Left renal pelvis (tissue), 4 donors: ENCODE measurements around the gene CHRM1. TPM values are rescaled to one million over a fixed set of nuclear protein-coding genes. Genes with fewer than 3 reads are reported as not detected.
"Not testable (repeated sequence)": the region's sequence is repeated elsewhere in the genome, so short reads cannot be mapped to it uniquely, and the experiment has no call there.

Experiments used
- DNase-seq, 4 donors: peaks; one replicate each; pipeline ENCODE4 v3.0.0-alpha.2; 2013; ENCODE audit warnings: low read depth in 4 of 4, low spot score in 3 of 4
- polyA plus RNA-seq, 4 donors: library from polyadenylated mRNA; unstranded; fragments of 120-200 nt; gene quantifications; one replicate each; pipeline ENCODE4 v1.2.1, GENCODE V29; 2013; ENCODE audit not compliant: insufficient read length in 4 of 4

Gene CHRM1
- polyA plus RNA-seq, 4 donors = 0.05 to 0.40 TPM; not detected in 2

GRCh38 chr11:62880231-62880802, 40.8 kb downstream of the CHRM1 start:
- DNase-seq = peak in 2 of 4 donors; percentile 29 to 77

GRCh38 chr11:62879235-62879978, 41.8 kb downstream of the CHRM1 start:
- DNase-seq = no peak

GRCh38 chr11:62876712-62877111, 44.5 kb downstream of the CHRM1 start:
- DNase-seq = no peak

- no peak for DNase-seq
Observed at GRCh38 chr11:62875698-62876478, 45.3 kb downstream of the CHRM1 start.

- DNase-seq = no peak
Observed at GRCh38 chr11:62874851-62875250, 46.3 kb downstream of the CHRM1 start.

GRCh38 chr11:62865635-62866034, 55.5 kb downstream of the CHRM1 start:
- DNase-seq = no peak

- DNase-seq = no peak
Observed at GRCh38 chr11:62863687-62864335, 57.4 kb downstream of the CHRM1 start.

GRCh38 chr11:62861564-62862192, 59.5 kb downstream of the CHRM1 start:
- DNase-seq = not testable (repeated sequence)

- no peak for DNase-seq
Observed at GRCh38 chr11:62860835-62861563, 60.2 kb downstream of the CHRM1 start.

GRCh38 chr11:62859281-62859703, 61.9 kb downstream of the CHRM1 start:
- DNase-seq = not testable (repeated sequence)

Other genes with a start within 250 kb of the CHRM1 start
- gene UQCC3, start 249.7 kb downstream of the CHRM1 start, polyA plus RNA-seq = 10 to 100 TPM in 1 of 4 donors, 1 to 10 TPM in 3; 6.0 to 12.6 (median 7.6) TPM
- 1 to 10 TPM; 5.6 to 8.5 (median 6.1) TPM for gene LBHD1, start 249.1 kb downstream of the CHRM1 start, polyA plus RNA-seq
- gene UBXN1, start 242.3 kb downstream of the CHRM1 start, polyA plus RNA-seq = 100 to 1,000 TPM; 109 to 166 (median 156) TPM
- 1 to 10 TPM in 3 of 4 donors, under 1 TPM in 1; 0.92 to 9.5 (median 1.4) TPM for gene LRRN4CL, start 231.8 kb downstream of the CHRM1 start, polyA plus RNA-seq
- gene BSCL2, start 213.9 kb downstream of the CHRM1 start, polyA plus RNA-seq = 10 to 100 TPM; 48.7 to 71.0 (median 56.2) TPM
- 1 to 10 TPM; 1.5 to 2.4 (median 1.9) TPM for gene GNG3, start 213.7 kb downstream of the CHRM1 start, polyA plus RNA-seq
- gene HNRNPUL2, start 193.9 kb downstream of the CHRM1 start, polyA plus RNA-seq = 10 to 100 TPM; 71.1 to 91.1 (median 84.8) TPM
- gene TTC9C, start 192.9 kb downstream of the CHRM1 start, polyA plus RNA-seq = 10 to 100 TPM; 38.8 to 46.5 (median 44.0) TPM
- gene ZBTB3, start 167.2 kb downstream of the CHRM1 start, polyA plus RNA-seq = 1 to 10 TPM; 3.9 to 8.9 (median 7.6) TPM
- gene POLR2G, start 159.8 kb downstream of the CHRM1 start, polyA plus RNA-seq = 100 to 1,000 TPM; 102 to 155 (median 145) TPM
- gene TAF6L, start 150.0 kb downstream of the CHRM1 start, polyA plus RNA-seq = 10 to 100 TPM; 19.8 to 43.2 (median 26.6) TPM
- gene TMEM179B, start 134.0 kb downstream of the CHRM1 start, polyA plus RNA-seq = 10 to 100 TPM; 38.8 to 68.4 (median 63.9) TPM
- gene TMEM223, start 129.4 kb downstream of the CHRM1 start, polyA plus RNA-seq = 10 to 100 TPM; 19.4 to 31.0 (median 23.3) TPM
- gene NXF1, start 115.9 kb downstream of the CHRM1 start, polyA plus RNA-seq = 100 to 1,000 TPM; 109 to 125 (median 121) TPM
- 10 to 100 TPM; 53.3 to 57.3 (median 55.5) TPM for gene STX5, start 89.3 kb downstream of the CHRM1 start, polyA plus RNA-seq
- under 1 TPM in 3 of 4 donors, not detected in 1; 0.32 to 0.63 (median 0.38) TPM for gene TEX54, start 88.5 kb downstream of the CHRM1 start, polyA plus RNA-seq
- gene WDR74, start 81.8 kb downstream of the CHRM1 start, polyA plus RNA-seq = 10 to 100 TPM; 30.2 to 50.4 (median 35.3) TPM
- 100 to 1,000 TPM in 3 of 4 donors, 10 to 100 TPM in 1; 81.0 to 207 (median 159) TPM for gene SLC3A2, start 40.5 kb downstream of the CHRM1 start, polyA plus RNA-seq
- 10 to 100 TPM in 3 of 4 donors, under 1 TPM in 1; 0.22 to 34.7 (median 20.9) TPM for gene SLC22A6, start 63.6 kb upstream of the CHRM1 start, polyA plus RNA-seq
- 10 to 100 TPM in 3 of 4 donors, under 1 TPM in 1; 0.59 to 51.1 (median 32.8) TPM for gene SLC22A8, start 94.5 kb upstream of the CHRM1 start, polyA plus RNA-seq
- under 1 TPM in 3 of 4 donors, not detected in 1; 0.23 to 0.55 (median 0.41) TPM for gene SLC22A24, start 222.9 kb upstream of the CHRM1 start, polyA plus RNA-seq